Measurements from ENCODE around the gene NELL1.

The NELL1 gene

GRCh38 chr11:20894296-20894695, 224.9 kb downstream of the NELL1 start:
- no peak overlapping the region for H3K4me3 ChIP-seq (ENCODE audit: low read depth, low read length)
- TF ChIP-seq, protein P1, sequence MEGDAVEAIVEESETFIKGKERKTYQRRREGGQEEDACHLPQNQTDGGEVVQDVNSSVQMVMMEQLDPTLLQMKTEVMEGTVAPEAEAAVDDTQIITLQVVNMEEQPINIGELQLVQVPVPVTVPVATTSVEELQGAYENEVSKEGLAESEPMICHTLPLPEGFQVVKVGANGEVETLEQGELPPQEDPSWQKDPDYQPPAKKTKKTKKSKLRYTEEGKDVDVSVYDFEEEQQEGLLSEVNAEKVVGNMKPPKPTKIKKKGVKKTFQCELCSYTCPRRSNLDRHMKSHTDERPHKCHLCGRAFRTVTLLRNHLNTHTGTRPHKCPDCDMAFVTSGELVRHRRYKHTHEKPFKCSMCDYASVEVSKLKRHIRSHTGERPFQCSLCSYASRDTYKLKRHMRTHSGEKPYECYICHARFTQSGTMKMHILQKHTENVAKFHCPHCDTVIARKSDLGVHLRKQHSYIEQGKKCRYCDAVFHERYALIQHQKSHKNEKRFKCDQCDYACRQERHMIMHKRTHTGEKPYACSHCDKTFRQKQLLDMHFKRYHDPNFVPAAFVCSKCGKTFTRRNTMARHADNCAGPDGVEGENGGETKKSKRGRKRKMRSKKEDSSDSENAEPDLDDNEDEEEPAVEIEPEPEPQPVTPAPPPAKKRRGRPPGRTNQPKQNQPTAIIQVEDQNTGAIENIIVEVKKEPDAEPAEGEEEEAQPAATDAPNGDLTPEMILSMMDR (IDR thresholded peaks at IDR 0.05; ENCODE audit: low read depth, low read length, missing control alignments) = no peak
- in situ Hi-C loops (cut with HindIII; ENCODE audit: low sequenced_read_pairs) = no loop called here
- DNase-seq (ENCODE audit: low read depth) = no peak

DNA sequence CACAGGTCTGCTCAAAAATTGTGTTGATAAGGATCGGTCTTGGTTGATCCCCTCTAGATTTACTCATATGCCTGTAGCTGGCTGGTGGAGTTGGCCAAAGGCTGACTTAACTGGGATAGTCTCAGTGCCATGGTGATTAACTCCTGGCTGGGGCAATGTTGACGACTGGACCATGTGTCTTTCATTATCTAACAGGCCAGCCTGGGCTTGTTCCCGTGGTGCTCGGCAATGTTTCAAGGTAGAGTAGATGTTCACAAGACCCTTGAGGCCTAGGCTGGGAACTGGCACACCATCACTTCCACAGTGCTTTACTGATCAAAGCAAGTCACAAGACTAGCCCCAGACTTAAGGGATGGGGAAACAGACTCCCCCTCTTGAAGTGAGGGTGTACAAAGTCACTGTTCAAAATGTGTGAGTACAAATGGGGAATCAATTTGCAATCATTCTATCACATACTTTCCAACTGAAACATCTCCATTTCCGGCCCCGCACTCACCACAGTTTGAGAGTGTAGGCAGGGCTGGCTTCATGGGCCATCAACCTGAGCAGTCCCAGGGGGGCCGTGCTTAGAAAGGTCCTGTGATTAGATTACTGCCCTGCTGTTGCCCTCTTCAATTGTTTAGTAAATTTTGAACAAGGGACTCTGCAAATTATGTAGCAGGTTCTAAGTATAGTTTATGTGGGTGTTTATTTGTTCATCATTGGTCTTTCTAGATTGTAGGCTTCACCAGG, 240.8 kb downstream of the NELL1 start:
- TF ChIP-seq, protein P1 (IDR thresholded peaks at IDR 0.05; ENCODE audit: low read depth, low read length, missing control alignments) = no peak
- in situ Hi-C loops (cut with HindIII; ENCODE audit: low sequenced_read_pairs) = no loop called here
- no peak for DNase-seq (ENCODE audit: low read depth)
- no peak overlapping the region for H3K4me3 ChIP-seq (ENCODE audit: low read depth, low read length)

- in situ Hi-C loops (cut with HindIII; ENCODE audit: low sequenced_read_pairs) = no loop called here
- TF ChIP-seq, protein P1 (IDR thresholded peaks at IDR 0.05; ENCODE audit: low read depth, low read length, missing control alignments) = no peak
- DNase-seq (ENCODE audit: low read depth) = no peak
- H3K4me3 ChIP-seq (ENCODE audit: low read depth, low read length) = no peak overlapping the region
Measured at GRCh38 chr11:20910733-20911132, 241.3 kb downstream of the NELL1 start.

DNA sequence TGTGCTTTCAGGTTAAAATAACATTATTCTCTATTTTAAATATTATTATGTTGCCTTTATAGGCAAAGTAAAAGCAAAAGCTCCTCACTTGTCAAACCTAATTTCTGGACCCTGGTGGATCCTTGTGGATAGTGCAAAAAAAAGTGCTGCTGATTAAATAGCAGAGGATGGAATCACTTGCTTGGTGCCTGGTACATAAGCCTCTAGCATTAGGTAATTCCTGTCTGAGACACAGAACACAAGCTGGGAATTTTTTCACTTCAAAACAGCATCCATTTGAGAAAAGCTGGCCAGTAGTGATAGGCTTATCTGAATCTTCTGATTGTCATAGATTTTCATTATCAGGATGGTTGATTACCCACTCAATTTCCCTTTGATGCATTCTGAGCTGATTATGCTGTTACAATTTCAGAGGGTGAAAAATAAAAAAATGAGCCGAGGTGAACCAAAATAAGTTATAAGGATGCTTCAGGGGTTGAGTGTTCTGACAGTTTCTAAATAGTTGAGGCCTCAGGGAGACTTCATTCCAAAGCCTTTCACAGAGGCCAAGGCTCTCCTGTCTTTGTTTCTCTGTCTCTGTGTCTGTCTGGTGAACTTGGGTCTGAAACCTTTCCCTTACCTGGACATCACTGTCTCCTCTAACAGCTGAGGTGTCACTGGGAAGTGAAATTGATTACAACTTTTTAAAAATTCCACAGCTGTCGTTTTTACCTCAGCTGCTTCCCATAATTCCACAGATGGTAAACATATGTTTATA, 242.9 kb downstream of the NELL1 start:
- in situ Hi-C loops (cut with HindIII; ENCODE audit: low sequenced_read_pairs) = no loop called here
- no peak for DNase-seq (ENCODE audit: low read depth)
- H3K4me3 ChIP-seq (ENCODE audit: low read depth, low read length) = no peak overlapping the region
- TF ChIP-seq, protein P1 (IDR thresholded peaks at IDR 0.05; ENCODE audit: low read depth, low read length, missing control alignments) = no peak

DNA sequence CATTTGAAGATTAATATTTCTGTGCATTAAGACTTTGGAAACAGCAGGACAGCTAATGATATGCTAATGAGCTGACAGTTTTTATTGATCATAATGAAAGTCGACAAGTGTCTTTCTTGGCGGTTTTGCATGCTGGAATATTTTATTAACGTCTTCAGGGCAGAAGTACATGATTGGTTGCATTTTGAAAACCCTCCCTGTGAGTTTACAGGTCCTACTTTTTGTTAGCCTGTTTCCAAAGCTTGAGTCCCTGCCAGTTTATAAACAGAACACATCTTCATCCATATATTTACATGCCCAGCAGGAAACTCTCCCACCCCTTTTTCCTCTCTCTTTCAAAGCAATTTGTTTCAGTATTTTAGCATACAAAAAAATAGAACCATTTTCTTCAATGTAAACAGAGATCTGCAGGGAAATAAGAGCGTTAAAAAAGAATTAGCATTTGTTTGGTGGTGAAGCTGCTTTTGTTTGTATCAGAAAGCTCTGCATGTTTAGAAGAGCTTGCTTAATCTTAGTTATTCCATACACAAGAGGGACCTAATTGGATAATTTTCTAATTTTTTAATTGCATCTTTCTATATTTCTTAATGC, 243.6 kb downstream of the NELL1 start:
- H3K4me3 ChIP-seq (ENCODE audit: low read depth, low read length) = no peak overlapping the region
- TF ChIP-seq, protein P1 (IDR thresholded peaks at IDR 0.05; ENCODE audit: low read depth, low read length, missing control alignments) = no peak
- in situ Hi-C loops (cut with HindIII; ENCODE audit: low sequenced_read_pairs) = no loop called here
- no peak for DNase-seq (ENCODE audit: low read depth)

DNA sequence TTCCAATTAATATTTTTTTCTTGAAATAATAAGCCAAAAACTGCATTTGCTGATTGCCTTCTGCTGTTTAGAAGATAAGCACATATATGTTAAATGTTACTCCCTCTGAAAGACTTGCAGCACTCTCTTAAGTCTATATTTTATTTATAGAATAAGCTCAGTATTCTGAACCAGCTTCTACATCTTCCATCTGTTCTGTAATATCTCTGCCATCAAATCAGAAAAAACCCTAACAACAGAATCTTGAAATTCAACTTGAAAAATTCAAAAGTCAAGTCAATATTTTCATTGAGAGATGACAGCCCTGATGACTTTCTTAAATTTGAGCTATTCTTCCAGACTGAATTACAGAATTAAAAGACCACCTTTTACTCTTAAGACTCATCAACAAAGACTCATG, 247.9 kb downstream of the NELL1 start:
- H3K4me3 ChIP-seq (ENCODE audit: low read depth, low read length) = no peak overlapping the region
- DNase-seq (ENCODE audit: low read depth) = no peak
- in situ Hi-C loops (cut with HindIII; ENCODE audit: low sequenced_read_pairs) = no loop called here
- TF ChIP-seq, protein P1 (IDR thresholded peaks at IDR 0.05; ENCODE audit: low read depth, low read length, missing control alignments) = no peak
